GM19438 (cell line): ENCODE results near the gene VPS11.

Experiments used
- ATAC-seq: cut with Tn5 transposase; IDR thresholded peaks from one replicate; pipeline ENCODE4 v1.9.1; 2021; ENCODE audit warnings: low read depth; ENCODE audit not compliant: unreplicated experiment

The VPS11 gene

DNA sequence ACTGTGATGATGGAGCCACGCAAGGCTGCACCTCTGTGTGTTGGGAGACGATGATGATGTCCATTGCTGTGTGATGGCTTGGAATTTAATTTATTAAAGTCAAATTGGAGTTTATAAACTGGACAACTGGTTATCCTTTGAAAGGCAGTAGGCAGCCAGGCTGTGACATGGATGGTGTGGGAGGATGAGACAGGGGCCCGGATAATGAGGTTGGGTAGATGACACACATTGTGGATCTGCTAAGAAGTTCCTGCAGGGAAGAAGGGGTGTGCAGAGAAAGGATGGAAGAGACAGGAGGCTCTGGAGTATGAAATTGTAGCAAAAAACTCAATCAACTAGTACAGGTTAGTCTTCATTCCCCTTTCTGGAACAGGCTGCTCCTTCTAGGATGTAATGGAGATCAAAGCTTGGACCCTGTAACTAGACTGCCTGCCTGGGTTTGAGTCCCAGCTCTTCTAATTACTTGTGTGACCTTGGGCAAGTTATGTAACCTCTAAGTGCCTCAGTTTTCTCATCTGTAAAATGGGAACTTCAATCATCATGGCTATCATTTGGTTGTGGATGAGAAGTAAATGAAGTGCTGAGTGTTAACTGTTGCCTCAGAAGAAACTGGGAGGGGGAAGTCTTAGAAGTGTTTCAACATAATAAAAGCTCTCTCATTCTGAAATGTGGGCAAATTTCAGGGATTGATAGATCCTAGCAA, 49.5 kb downstream of the VPS11 start:
- no peak for ATAC-seq

- ATAC-seq, result no peak
Measured at GRCh38 chr11:119118227-119118626, 50.6 kb downstream of the VPS11 start.

- no peak for ATAC-seq
Measured at GRCh38 chr11:119118946-119119345, 51.3 kb downstream of the VPS11 start.

- ATAC-seq, result no peak
Measured at GRCh38 chr11:119120639-119121007, 53.0 kb downstream of the VPS11 start.

GRCh38 chr11:119121008-119121810, 53.6 kb downstream of the VPS11 start, which contains the start of gene HINFP:
Gene HINFP (plus strand): TSS chr11:119121580. CDS start chr11:119126945, 5,365 bp downstream.
- peak; percentile 96 for ATAC-seq

- no peak for ATAC-seq
Measured at GRCh38 chr11:119121811-119122124, 54.1 kb downstream of the VPS11 start.

DNA sequence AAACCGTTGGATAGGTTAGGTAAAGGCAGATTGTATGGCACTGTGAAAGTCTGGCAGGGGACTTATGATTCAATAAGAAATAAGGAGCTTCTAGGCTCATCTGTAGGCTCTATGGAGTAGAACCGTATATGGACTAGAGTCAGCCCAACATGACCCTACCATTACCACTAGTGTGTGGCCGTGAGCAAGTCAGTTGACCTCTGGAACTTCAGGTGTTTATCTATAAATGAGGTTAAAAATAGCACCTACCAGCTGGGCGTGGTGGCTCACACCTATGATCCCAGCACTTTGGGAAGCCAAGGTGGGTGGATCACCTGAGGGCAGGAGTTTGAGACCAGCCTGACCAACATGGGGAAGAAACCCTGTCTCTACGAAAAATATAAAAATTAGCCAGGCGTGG, 58.2 kb downstream of the VPS11 start:
- no peak for ATAC-seq

DNA sequence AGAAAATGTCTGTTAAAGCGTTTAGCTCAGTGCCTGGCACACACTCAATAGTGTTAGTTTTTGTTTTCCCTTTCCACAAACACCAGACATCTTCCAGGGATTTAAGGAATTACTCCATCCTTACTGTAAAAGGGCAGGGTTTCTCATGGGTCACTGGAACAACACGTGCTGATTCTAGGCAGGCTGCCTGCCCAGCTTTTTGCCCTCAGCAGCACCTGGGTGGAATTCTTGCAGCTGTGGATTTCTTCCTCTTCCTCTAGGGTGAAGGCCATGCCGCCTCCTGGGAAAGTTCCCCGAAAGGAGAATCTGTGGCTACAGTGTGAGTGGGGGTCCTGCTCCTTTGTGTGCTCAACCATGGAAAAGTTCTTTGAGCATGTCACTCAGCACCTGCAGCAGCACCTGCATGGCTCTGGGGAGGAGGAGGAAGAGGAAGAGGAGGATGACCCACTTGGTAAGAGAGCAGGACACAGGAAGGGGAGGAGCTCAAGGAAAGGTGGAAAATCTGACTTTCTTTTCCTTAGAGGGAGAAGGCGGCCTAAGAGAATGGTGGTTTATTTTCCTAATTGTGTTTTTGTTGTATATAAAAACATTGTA, 59.2 kb downstream of the VPS11 start:
- no peak for ATAC-seq

DNA sequence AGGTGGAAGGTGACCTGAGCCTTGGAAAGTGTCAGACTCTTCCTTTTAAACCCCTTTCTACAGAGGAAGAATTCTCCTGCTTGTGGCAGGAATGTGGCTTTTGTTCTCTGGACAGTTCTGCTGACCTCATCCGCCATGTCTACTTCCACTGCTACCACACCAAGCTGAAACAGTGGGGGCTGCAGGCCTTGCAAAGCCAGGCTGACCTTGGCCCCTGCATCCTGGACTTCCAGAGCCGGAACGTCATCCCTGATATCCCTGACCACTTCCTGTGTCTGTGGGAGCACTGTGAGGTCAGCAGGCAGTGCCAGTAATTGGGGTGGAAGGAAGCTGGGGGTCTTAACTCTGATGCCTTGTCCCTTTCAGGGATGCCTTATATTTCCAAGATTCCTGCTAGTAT, 63.0 kb downstream of the VPS11 start:
- ATAC-seq, result no peak
